ENCODE data around the gene GAMT. TPM values are rescaled to one million over a fixed set of nuclear protein-coding genes. Genes with fewer than 3 reads are reported as not detected.
A peak's percentile ranks its signal among the peaks of the same experiment; 100 is the strongest.

Gene GAMT
- total and polyA plus RNA-seq, 2 donors (not counting 3 experiments of a cell fraction or from before 2014, with no cell fraction given): 22.1 to 36.9 TPM

- Histone ChIP-seq H3K4me2 (ENCODE audit: insufficient read depth, low read length) (no peak overlapping the region), H3K79me2 (ENCODE audit: control insufficient read depth, insufficient read depth, low read length) (peaks cover 10% of the 10 kb centered on the region), H4K20me1 (replicated peaks; ENCODE audit: control insufficient read depth, extremely low read depth, insufficient read depth, low read length) (no peaks in the 10 kb centered on the region), H2AFZ (ENCODE audit: low read depth, low read length) (no peak overlapping the region), H3K27me3 (ENCODE audit: control insufficient read depth in 2 of 2, insufficient read depth in 2 of 2, low read length in 2 of 2) (no peaks in the 10 kb centered on the region), H3K9me1 (replicated peaks; ENCODE audit: control insufficient read depth, extremely low read depth, insufficient read depth, low read length) (no peaks in the 10 kb centered on the region), H3K27ac (ENCODE audit: insufficient read depth, low read depth, low read length) (no peak overlapping the region), H3K9ac (replicated peaks; ENCODE audit: extremely low read depth, insufficient read depth, low read length) (no peak overlapping the region), H3K36me3 (ENCODE audit: control insufficient read depth in 2 of 2, extremely low read depth in 1 of 2, insufficient read depth in 2 of 2, low read length in 2 of 2) (peaks cover 0 to 2% of the 10 kb centered on the region in 2 experiments), H3K4me3 (replicated peaks in 1 of 3; ENCODE audit: insufficient read depth in 1 of 3, low read depth in 1 of 3, low read length in 3 of 3) (no peak overlapping the region), H3K4me1 (ENCODE audit: control insufficient read depth, extremely low read depth, insufficient read depth, low read length) (peaks cover 7% of the 10 kb centered on the region), H3K9me3 (replicated peaks; ENCODE audit: control insufficient read depth, insufficient read depth, low read length) (no peaks in the 10 kb centered on the region)
- TF ChIP-seq POLR2AphosphoS5 (IDR thresholded peaks at IDR 0.05; ENCODE audit: insufficient read depth, low read depth, low read length) (no peak), FOS (IDR thresholded peaks at IDR 0.05; ENCODE audit: borderline replicate concordance, insufficient read depth, low read length) (no peak), EZH2 (IDR thresholded peaks at IDR 0.05; ENCODE audit: borderline replicate concordance, low read depth, low read length, severe bottlenecking) (no peak), MAX (IDR thresholded peaks at IDR 0.05; ENCODE audit: insufficient read depth, insufficient read length) (no peak), GATA2 (IDR thresholded peaks at IDR 0.05; ENCODE audit: insufficient read depth, insufficient read length, low read depth, low read length) (no peak), POLR2A (IDR thresholded peaks at IDR 0.05; ENCODE audit: low read depth, low read length) (no peak), JUN (IDR thresholded peaks at IDR 0.05; ENCODE audit: borderline replicate concordance, insufficient read depth, insufficient read length, low read depth) (no peak), CTCF (IDR thresholded peaks at IDR 0.05; ENCODE audit: extremely low read depth in 1 of 2, insufficient read depth in 1 of 2, low read depth in 1 of 2, low read length in 2 of 2) (no peak)
- TSS peak; percentile 100 for BruUV-seq (replicated peaks)
- ChIA-PET POLR2A (interaction anchor here (1.0 kb wide), 1 partner anchor 28 kb away, joined by 6 read pairs; a partner anchor contains a TSS), CTCF (interaction anchor here (0.7 to 0.9 kb wide), 5 partner anchors 12 to 138 kb away, joined by 3 to 6 read pairs (median 4); no protein-coding TSS in a partner anchor)
- FAIRE-seq: no peak
- intact Hi-C loops (cut with micrococcal nuclease): loop anchor here (1.0 to 5.0 kb wide), 5 partner anchors 18 to 104 kb away; partner anchors contain the start of genes DAZAP1 and GAMT
- dilution Hi-C loops (cut with MboI; ENCODE audit: extremely low pct_ligation_motif_present, low sequenced_read_pairs): no loop called here
- DNase-seq (ENCODE audit: low read depth, low spot score): no peak
Observed at GRCh38 chr19:1383017-1383311, 18.4 kb downstream of the GAMT start.
